HG02938 (cell line): ENCODE results near the gene OBP2A.
"Not testable (repeated sequence)": the region's sequence is repeated elsewhere in the genome, so short reads cannot be mapped to it uniquely, and the experiment has no call there.

Experiments
- ATAC-seq: cut with Tn5 transposase; IDR thresholded peaks from one replicate; pipeline ENCODE4 v1.9.1; 2021; ENCODE audit warnings: mild to moderate bottlenecking, moderate library complexity; ENCODE audit not compliant: unreplicated experiment

The OBP2A gene

DNA sequence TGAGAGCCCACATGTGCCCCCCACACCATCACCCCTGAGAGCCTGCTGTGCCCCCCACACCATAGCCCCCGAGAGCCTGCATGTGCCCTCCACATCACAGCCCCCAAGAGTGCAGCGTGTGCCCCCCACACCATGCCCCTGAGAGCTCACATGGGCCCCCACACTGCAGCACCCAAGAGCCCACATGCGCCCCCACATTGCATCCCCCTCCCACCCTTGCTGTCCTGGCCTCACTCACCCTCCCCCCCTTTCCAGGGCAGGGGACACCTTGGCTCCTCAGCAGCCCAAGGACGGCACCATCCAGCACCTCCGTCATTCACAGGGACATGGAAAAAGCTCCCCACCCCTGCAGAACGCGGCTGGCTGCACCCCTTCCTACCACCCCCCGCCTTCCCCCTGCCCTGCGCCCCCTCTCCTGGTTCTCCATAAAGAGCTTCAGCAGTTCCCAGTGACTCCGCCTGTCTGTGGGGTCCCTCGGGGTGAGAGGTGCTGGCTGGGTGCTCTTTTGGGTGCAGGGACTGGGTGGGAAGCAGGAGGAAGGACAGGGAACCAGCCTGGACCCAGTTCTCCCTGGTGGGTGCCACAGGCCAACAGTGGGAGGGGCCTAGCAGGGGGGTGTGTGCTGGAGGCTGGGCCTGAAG, 19.7 kb upstream of the OBP2A start:
- ATAC-seq, result no peak

DNA sequence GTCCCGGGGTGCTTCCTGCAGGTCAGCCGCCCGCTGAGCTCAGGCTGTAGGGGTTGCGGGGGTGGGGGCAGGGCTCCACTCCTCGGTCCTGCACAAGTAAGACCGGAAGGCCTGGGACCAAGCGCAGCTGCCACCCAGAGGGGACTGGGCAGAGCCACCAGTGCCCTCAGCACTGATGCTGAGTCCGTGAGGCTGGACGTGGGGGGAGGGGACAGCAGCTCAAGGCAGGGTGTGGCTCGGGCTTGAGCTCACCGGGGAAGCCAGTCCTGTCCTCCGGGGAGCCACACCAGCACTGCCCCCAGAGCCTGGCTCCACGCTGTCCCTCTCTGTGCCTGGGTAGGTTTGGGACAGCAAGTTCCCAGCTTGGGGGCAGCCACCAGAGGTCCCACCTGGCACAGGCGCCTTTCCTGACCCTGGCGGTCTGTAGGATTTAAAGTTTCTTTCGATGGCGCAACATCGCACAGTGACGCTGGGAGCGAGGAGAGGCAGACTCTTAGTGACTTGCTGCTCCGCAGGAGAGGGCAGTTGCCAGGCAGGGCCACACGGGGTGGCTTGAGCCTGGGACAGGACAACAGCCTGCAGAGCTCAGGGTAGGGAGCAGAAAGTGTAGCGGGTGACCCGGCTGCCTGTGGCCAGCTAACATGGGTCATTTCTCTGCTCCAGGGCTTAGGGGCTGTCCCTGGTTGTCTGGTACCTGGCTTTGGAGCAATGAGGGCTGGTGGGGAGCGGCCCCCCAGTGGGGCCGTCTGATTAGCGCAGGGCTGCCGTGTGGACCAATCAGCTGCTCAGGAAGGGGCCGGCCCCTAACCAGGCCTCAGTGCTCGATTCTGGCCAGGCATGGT, 19.0 kb upstream of the OBP2A start:
- ATAC-seq, result no peak

DNA sequence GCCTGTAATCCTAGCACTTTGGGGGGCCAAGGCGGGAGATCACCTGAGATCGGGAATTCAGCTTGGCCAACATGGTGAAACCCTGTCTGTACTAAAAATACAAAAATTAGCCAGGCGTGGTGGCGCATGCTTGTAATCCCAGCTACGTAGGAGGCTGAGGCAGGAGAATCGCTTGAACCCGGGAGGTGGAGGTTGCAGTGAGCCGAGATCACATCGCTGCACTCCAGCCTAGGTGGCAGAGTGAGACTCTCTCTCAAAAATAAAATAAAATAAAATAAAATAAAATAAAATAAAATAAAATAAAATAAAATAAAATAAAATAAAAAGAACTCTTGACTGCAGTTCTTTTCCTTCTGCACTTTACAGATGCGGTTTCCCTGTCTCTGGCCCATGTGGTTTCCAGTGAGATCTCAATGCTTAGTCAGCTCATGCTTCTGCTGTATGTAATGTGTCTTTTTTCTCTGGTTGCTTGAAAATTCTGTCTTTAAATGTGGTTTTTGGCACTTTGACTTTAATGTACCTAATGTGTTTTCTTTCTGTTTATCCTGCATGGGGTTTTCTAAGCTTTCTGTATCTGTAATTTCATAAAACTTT, 17.0 kb upstream of the OBP2A start:
- ATAC-seq, result not testable (repeated sequence)

GRCh38 chr9:135530146-135530545, 15.8 kb upstream of the OBP2A start:
- no peak for ATAC-seq

DNA sequence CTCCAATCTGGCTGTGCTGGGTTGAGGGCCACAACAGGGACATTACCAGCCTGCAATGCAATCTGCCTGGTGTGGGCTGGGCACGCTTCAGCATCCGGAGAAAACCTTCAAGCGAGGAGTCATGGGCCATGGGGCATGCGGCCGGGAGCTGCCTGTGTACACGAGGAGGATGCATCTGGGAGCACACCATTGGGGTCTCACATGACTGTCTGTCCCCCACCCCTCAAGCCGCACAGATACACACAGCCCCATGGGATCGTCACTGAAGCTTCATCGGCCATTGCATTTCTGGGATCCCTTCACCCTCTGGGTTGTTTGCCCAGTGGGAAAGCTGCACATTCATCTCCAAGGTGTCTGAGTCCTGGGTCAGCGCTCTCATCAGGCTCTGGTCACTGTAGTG, 14.8 kb upstream of the OBP2A start:
- ATAC-seq, result no peak

DNA sequence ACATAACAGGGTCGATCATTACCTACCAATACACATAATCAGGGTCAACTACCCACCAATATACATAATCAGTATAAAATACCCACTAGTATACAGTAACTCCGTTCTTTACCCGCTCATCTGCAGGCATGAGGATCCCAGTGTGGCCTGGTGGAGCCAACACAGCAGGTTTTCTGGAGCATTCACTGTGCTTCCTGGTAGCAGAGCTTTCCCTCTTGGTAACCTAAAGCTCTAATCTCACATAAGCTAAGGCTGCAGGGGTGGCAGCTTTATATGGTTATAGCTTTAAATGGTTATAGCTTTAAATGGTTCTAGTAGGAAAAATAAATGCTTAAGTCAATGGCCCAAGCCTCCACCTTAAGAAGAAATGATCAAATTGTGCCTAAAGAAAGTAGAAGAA, 12.8 kb upstream of the OBP2A start:
- ATAC-seq, result no peak

DNA sequence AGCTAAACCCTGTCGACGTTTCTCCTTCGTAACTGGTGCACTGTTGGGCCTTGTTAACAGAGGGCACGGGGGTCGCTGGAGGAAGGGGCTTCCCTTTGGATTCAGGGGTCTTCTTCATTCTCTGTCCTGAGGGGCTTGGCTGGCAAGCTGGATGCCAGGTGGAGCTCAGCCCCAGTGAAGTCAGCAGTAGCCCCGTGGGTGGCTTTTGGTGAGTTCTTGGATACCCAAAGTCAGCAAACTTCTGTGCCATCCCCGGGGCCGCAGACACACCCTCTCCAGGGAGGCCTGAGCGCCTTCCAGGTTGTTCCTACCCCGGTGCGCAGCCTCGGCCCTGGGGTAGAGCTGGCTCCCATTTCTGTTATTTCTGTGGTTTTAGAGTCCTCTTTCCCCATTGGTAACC, 12.3 kb upstream of the OBP2A start:
- no peak for ATAC-seq

- not testable (repeated sequence) for ATAC-seq
These were observed 11.7 kb upstream of the OBP2A start for GRCh38 chr9:135534192-135534711.

DNA sequence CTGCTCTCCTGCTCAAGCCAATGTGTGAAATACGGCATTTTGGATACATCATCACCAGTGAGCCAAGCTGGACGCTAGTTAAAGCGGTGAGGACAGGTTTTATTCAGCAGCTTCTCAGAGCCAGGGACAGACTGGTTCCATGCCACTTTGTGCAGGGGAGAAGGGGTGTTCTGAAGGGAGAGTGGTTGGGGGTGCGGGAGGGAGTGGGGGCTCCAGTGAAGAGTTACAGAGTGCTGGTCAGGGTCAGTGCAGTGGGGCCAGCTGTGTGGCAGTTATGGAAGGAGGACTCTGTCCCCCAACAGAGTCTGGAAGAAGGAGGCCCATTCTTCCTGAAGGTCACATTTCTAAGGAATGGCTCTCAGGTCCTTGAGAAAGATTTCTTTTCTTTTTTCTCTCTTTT, 11.1 kb upstream of the OBP2A start:
- not testable (repeated sequence) for ATAC-seq

GRCh38 chr9:135535631-135536030, 10.3 kb upstream of the OBP2A start:
- not testable (repeated sequence) for ATAC-seq

DNA sequence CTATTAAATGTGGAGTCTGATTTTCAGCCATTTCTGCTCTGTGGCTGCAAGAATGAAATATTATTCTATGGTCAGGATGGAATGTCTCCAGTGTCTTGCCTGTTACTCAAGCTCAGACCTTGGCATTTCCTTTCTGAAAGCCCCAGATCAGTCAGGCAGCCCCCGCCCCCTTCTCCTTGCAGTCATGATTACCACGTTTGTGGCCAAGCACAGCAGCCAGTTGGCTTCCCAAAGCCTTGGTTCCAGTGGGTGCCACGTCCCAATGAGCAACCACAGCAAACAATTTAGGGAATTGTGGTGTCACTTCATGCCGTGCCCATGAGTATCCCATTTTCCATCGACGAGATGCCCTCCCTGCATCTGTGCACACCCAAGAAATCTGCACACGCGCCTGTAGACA, 9.7 kb upstream of the OBP2A start:
- ATAC-seq, result no peak

DNA sequence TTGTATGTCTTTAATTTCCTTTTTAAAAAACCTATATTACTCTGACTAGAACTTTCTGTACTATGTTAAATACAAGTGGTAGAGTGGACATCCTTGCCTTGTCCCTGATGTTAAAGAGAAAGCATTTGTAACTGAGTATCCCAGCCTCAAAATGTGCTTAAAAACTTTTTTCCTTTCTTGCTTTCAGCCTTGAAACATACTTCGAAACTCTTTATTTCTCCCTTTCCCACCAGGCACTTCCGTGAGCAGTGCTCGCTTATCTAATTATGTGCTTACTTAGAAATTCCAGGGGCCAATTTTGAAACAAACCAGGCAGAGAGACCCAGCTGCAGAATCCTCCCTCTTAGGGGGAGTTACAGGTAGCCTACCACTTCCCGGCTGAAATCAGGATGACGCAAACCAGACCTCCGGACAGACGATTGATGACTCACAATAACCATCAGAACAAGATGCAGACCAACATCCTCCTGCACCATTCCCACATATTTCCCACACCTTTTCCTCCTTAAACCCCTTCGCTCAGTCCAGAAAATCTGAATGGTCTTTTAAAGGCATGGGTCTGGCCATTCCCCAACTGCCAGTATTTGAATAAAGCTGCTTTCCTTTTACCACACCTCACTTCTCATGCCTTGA, 2.5 kb upstream of the OBP2A start:
- not testable (repeated sequence) for ATAC-seq

- no peak for ATAC-seq
These were observed 818 bp upstream of the OBP2A start for GRCh38 chr9:135544981-135545635.

DNA sequence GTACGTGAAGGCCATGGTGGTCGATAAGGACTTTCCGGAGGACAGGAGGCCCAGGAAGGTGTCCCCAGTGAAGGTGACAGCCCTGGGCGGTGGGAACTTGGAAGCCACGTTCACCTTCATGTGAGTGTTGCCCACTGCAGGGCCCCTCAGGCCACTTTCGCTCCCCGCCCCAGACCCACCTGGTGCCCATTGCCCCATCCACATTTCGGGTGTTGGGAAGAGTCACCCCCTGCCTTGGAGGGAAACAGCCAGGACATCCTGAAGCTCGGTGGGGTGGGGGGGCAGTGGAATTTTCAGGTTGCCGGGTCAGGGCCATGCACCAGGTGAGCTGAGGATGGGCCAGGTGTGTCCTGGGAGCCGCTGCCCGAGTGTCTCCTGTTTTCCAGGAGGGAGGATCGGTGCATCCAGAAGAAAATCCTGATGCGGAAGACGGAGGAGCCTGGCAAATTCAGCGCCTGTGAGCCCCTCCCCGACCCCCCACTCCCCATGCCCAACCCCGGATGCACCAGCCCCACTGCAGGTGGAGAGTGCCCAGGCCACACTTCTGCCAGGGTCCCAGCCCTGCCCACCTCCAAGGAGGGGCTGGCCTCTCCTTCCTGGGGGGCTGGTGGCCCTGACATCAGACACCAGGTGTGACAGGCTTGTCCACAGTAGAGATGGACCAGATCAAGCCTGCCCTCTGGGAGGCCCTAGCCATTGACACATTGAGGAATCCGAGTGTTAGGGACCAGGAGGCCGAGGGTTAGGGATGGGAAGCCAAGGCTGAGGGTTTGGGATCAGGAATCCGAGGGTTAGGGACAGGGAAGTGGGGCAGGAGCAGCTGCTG, 1.1 kb downstream of the OBP2A start:
- not testable (repeated sequence) for ATAC-seq

GRCh38 chr9:135547756-135548736, 2.1 kb downstream of the OBP2A start:
- ATAC-seq, result no peak

DNA sequence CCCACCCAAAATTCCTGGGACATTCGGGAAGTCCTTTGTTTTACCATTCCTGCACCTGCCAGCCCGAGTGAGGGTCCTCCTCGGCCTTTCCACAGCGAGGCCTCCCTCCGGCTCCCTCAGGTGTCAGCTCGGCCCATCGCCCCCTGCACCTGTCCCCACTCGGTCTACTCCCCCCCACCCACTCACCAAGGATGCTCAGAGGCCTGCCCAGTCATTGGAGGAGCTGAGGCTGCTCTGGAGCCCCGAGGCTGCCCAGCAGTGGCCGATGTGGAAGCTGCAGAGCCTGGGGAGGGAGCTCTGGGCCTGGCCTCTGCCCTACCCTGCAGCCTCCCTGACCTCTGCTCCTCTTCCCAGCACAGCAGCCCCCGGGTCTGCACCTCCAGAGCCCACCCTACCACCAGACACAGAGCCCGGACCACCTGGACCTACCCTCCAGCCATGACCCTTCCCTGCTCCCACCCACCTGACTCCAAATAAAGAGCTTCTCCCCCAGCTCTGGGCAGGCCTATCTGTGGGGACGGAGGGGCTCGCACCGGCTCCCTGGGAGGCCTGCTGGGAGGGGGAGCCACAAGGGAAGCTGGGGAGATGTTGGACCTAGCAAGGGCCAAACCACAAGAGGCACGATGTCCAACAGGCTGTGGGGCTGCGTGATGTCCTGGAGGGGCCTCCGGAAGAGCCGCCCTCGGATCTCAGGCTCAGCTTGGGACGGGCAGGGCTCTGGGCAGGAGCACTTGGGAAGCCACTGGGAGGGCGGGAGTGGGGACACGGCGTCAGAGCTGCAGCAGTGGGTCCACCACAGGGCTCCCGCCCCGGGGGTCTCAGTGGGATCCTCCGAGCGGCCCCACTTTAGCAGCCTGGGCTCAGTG, 3.8 kb downstream of the OBP2A start:
- ATAC-seq, result not testable (repeated sequence)

DNA sequence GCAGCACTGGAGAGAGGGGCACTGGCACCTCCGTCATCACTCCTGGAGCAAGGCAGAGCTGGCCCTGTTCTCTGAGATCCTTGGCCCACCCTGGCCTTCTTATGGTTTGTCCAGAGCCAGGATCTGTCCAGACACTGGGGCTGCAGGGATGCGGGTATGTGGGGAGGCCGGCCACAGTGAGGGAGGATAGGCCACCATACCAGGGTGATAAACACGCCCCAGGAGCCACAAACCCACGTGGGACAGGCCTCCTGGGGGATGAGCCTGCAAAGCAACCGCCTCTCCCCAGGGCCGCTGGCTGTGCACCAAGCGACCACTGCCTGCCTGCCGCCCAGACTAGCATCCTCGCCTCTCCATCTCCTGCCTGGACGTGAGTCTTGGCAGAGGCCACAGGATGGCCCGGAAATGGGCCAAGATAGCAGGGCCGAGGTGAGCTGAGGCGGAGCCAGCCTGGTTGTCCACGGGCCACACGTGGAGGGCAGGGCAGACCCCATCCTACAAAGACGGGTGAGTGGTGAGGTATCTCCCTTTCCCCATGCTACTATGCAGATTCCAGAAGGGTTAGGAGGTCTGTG, 4.5 kb downstream of the OBP2A start:
- no peak for ATAC-seq
